UCSD-AML1 (cell line): ENCODE data around the gene CRMP1.

ENCODE experiments used
- DNase-seq: peaks from one replicate; lab custom pipeline; 2025; ENCODE audit not compliant: unreplicated experiment; lab: John Stamatoyannopoulos, UW

CRMP1 gene

GRCh38 chr4:5893004-5893580, at the start of gene CRMP1:
TSS of gene CRMP1 (minus strand) at chr4:5893086. CDS start at chr4:5892969, 117 bp downstream.
- DNase-seq = no peak

GRCh38 chr4:5941601-5942000, 48.7 kb upstream of the CRMP1 start:
- DNase-seq = no peak

DNA sequence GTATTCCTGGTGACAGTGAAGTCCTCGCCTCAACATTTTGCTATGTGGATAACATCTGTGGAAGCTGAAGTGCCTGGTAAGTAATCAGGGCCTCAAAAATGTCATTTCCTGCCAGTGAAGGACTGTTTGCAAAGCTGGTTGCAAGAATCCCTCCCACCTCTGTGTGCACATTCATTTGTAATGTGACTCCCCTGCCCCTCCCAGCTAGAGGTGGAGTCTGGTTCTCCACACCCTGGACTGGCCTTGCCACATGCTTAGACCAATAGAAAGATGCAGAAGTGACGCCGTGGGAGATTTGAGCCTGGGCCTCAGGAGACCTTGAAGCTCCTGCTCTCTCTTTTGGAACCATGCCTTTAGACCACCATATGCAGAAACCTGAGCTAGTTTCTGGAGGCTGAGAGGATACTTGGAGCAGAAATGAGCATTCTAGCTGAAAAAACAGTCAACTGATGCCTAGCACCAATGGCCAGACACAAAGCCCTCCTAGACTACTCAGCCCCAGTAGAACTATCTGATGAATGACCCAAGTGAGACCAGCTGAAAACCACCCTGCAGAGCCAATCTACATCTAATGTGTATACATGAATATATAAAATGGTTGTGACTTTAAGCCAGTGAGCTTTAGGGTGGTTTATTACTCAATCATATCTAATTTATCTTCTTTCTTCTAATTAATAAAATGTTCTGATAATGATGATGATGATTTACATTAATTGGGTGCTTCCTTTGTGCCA, 47.8 kb upstream of the CRMP1 start:
- DNase-seq = no peak

GRCh38 chr4:5933996-5934831, 41.3 kb upstream of the CRMP1 start:
- no peak for DNase-seq

DNA sequence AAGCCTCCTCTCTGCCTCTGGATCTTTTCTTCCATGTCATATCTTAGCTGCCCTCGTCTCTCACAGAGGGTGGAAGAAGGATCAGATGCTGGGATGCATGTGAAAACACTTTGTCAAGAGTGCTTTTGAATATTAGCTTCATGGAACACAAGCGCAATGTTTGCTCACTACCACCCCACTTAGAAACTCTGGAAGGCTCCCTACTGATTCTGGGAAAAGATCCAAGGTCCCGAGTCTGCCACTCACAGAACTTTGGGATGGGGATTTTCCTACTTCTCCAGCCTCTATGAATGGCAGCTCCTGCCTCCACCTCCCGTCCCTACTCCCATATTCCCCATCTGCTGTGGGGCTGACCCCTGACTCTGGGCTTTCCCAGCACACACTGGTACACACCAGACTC, 40.2 kb upstream of the CRMP1 start:
- no peak for DNase-seq

DNA sequence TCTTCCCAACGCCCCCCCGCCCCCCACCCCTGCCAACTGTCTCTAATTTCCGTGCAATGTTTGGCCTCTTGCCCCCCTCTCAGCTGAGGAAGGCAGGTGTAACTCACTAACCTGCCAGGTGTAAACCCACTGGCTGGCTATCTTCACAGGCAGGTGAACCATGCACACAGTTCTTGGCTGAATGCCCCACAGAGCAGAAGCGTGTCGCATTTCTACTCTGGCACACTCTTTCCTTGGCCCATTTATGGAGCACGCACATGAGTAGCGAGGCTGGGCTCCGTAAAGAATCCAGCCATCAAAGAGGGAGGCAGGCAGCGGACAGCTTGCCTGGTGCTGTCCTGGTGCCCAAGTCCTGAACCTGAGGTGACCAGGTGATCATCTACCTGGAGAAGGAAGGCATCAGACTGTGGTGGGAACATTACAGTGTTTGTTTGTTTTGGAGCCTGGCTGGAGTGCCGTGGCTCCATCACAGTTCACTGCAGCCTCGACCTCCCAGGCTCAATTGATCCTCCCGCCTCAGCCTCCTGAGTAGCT, 39.2 kb upstream of the CRMP1 start:
- DNase-seq = no peak

DNA sequence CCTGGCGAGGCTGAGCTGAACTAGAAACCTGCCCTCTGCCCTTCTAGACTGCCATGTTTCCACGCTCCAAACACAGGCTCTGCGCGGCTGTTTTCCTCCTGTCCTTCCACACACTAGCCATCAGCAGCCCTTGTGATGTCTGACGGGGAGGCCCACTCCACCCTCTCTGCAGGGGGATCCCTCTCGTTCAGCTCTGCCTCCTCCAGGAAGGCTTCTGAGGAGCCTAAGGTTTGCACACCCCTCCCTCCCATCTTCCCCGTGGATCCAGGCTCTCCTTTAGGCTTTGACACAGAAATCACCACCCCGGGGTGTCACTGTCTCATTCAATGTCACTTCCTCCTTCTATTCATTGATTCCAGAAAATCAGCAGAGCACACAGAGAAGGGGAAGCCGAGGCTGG, 38.6 kb upstream of the CRMP1 start:
- DNase-seq = no peak

DNA sequence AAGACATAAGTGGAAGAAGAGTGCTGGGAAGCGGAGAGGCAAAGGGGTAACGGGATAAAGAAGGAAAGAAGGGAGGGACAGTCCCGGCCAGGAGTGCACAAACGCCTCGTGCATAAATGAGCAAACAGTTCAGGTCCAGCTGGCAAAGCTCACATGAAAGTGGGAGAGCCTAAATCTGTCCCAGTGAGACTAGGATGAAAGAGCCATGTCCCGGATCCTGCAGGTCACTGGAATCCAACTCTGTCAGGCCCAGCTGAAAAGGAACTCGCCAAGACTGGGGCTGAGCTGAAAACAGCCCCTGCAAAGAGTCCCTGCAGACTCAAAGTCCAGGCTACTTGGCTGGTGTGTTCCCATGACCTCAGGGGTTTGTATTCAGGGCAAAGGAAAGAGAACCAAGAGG, 38.0 kb upstream of the CRMP1 start:
- no peak for DNase-seq

DNA sequence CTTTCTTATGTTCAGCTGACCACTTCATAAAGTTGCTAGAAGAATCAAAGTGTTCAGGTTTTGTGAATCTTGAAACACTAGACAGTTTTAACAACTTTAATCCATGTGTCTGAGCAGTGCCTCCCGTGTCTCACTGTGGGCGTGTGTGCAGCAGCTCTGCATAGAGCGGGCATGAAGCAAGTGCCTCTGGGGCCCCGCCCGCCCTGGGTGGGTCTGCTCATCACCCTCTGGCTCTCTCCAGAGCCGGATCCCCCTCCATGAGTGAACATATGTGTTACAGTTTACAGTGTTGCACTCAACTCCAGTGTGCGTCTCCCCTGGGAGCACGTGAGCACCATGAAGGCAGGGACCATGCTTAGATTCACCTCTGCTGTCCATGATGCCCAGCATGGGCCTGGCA, 37.6 kb upstream of the CRMP1 start:
- DNase-seq = no peak

DNA sequence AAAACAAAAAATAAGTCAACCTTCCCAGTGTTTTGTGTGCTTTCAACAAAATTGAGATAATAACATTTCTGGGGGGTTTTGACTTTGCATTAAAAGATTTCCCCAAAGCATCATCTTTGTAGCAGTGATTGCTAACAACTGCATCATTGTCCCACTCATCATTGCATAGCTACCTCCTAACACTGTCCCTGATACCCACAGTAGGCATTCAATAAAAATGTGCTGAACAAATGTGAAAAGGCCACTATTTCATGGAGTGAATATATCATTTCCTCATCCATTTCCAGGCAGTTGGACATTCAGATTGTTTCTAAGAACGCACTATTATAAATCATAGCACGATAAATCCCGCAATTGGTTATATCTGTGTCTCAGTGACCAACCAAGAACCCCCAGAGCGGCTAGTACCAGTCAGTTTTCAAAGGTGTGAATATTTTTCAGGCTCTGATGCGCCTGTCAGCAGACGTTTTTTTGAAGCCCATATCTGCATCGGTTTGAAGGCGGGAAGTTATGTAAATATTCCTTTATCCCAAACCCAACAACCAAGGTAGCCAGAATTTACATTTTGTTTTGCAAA, 36.0 kb upstream of the CRMP1 start:
- no peak for DNase-seq

- no peak for DNase-seq
Observed at GRCh38 chr4:5928274-5928673, 35.4 kb upstream of the CRMP1 start.

DNA sequence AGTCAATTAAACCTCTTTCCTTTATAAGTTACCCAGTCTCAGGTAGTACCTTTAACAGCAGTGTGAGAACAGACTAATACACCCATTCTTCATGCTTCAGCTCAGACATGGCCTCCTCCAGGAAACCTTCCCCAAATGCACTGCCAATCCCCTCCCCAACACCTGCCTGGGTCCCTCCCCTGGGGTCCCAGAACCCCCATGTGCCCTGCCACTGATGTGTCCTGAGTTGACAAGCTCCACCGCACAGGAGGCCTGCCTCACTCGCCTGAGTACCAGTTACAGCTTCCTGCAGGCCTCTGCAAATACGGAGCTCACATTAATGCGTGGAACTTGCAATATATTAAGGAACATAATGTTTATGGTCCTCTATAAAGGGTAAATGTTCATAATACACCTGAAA, 34.9 kb upstream of the CRMP1 start:
- no peak for DNase-seq

DNA sequence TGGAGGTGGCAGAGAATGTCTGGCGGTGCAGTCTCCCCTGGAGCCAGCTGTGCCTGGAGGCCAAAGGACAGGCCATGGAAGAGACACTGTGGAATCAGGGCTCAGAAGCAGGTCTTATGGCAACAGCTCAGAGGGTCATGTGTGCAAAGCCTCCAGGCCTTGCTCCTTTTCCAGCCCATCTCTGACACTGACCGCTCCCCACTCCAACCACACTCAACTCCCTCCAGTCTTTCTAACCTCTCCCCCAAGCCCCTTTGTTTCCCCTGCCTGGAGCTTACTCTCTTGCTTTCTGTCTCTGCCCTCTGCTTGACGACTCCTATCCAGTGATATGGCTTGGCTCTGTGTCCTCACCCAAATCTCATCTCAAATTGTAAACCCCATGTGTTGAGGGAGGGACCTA, 34.2 kb upstream of the CRMP1 start:
- DNase-seq = no peak

GRCh38 chr4:5926598-5926997, 33.7 kb upstream of the CRMP1 start:
- DNase-seq = no peak

DNA sequence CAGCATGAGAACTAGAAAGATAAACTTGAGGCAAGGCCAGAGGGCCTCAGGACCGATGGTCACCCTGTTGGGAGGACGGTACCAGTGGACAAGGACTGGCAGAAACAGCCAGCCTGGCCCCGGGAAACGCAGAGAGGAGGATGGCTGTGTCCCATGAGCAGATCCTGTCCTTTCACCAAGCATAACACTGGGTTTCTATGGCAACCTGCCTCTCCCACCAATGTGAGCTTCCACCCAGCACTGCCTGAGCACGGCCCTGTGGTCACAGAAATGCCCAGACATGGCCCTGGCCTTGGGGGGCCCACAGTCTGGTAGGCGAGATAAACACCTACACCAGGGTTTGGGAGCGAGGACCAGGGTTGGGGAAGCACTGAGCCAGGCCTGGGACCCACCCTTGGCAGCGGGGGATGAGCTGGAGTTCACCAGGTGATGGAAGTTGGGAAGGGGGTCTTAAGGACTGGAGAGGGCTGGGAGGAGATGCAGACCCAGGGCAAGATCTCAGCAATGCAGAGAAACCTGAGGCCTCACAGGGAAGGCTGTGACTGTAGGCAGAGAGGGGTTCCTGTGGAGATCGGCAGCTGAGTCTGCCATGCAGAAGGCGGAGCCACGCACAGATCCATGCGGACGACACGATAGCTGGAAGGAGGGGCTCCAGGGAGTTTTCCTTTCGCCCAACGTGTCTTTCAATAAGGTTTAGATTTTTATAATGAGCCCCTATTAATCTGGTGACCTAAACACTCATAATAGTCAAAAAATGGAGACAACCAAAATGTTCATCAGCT, 32.7 kb upstream of the CRMP1 start:
- no peak for DNase-seq

- no peak for DNase-seq
Observed at GRCh38 chr4:5924461-5925125, 31.7 kb upstream of the CRMP1 start.

- DNase-seq = no peak
Observed at GRCh38 chr4:5923376-5923775, 30.5 kb upstream of the CRMP1 start.

DNA sequence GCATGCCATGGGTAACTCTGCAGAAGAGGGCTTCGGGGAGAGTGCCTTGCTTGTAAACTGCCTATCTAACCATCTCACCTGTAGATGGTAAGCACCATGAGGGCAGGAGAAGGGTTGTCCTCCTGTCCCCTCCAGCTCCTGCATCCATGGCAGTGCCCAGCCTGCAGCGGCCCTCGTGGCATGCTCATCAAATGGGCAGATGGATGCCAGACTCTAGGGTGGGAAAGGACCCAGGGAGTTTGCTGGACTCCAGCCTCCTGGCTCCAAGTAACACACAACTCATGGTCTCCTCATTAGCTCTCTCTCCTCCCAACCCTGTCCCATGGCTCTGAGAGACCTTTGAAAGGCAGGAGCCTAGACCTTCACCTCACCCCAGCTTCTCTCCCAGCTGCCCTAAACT, 29.7 kb upstream of the CRMP1 start:
- no peak for DNase-seq

GRCh38 chr4:5921981-5922380, 29.1 kb upstream of the CRMP1 start:
- no peak for DNase-seq
